Activated CD8-positive, alpha-beta memory T cell treated with anti-CD3 and anti-CD28 coated beads, Interleukin-2, amount 50 U/mL, for 24 hours (primary cell): ENCODE results near the gene UCP3.

Experiments
- DNase-seq: peaks from one replicate; pipeline ENCODE4 v3.0.0-alpha.2; 2020; ENCODE audit errors: extremely low read depth

UCP3 gene

DNA sequence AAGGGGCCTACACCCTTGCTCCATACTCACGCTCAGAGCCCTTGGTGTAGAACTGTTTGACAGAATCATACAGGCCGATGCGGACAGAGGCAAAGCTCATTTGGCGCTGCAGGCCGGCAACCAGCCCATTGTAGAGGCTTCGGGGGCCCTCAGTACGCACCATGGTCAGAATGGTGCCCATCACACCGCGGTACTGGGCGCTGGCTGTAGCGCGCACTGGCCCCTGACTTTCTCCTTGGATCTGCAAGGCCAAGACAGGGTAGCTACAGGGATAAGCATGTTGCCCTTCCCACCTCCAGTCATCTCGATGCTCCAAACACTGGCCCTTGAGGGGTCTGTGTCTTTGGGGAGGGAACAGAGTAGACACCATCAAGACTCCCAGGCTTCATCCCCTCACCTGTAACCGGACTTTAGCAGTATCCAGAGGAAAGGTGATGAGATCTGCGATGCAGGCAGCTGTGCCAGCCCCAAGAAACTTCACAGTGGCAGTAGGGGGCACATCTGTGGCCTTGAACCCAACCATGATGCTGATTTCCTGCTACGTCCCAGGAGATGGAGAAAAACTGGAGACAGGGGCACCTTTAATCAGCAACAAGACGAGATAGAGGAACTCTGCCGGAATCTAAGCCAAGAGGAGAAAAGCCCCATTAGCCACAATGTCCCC lies 30.9 kb downstream of the UCP3 start:
- DNase-seq, result no peak

DNA sequence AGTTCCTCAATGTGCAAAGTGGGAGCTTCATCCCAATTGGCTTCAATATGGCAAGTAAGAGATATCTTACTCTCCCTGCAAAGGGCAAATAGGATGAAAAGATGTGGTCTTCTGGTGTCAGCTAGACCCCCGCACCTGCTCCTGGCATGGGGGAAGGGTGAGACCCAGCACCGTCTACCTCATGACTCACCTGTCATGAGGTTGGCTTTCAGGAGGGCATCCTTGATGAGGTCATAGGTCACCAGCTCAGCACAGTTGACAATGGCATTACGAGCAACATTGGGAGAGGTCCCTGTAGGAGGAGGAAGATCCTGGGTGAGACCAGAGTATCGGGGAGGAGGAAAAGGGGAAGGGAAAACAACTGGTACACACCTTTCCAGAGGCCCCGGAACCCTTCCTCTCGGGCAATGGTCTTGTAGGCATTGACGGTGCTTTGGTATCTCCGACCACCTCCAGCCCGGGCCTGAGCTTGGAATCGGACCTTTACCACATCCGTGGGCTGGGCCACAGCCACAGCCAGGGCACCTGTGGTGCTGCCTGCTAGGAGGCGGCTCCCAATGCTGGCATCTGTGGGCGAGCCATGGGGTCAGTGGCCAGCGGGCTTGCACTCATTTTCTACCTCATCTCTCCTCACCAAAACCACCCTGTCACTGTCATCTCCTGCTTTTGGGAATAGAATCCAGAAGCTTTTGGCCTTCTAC lies 32.3 kb downstream of the UCP3 start:
- no peak for DNase-seq

DNA sequence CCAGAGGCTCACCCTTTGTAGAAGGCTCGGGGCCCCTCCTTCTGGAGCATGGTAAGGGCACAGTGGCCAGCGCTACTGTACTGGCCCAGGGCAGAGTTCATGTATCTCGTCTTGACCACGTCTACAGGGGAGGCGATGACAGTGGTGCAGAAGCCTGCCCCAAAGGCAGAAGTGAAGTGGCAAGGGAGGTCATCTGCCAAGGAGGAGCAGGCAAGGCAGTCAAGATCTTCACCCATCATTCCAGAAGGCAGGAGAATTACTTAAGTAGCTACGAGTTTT lies 33.5 kb downstream of the UCP3 start:
- no peak for DNase-seq

DNA sequence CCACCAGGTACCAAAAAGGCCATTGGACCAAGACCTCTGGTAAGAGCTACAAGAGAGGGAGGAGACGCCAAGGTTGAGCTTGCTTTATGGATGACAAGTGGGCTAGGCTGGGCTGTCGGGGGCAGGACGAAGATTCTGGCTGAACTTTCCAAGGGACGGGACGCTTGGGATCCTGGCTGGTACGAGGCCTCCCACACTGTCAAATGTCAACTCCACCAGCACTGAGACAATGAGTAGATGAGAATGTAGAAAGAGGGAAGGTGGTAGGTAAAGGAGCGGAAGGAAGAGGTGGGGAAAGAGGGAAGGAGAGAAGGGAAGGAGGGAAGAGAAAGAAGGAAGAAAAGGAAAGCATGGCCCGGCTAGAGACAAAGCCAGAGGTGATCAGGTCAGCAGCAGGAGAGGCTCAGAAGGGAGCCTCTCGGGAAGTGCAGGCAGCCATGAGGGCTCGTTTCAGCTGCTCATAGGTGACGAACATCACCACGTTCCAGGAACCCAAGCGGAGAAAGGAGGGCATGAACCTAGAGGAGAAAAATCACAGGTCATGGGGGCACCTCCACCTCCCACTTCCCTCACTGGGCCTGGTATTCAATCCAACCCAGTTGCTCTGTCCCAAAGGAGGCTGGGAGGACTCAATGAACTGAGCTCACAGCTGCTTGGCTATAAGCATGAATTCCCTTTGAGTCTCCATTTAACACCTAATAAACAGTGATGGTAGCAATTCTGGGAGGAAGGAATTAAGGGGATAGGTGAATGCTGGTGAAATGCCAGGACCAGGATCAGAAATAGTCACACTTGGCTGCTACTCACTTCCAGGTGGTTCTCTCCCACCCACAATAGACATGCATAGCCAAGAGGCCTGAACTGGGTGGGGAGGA lies 34.0 kb downstream of the UCP3 start:
- DNase-seq, result no peak

DNA sequence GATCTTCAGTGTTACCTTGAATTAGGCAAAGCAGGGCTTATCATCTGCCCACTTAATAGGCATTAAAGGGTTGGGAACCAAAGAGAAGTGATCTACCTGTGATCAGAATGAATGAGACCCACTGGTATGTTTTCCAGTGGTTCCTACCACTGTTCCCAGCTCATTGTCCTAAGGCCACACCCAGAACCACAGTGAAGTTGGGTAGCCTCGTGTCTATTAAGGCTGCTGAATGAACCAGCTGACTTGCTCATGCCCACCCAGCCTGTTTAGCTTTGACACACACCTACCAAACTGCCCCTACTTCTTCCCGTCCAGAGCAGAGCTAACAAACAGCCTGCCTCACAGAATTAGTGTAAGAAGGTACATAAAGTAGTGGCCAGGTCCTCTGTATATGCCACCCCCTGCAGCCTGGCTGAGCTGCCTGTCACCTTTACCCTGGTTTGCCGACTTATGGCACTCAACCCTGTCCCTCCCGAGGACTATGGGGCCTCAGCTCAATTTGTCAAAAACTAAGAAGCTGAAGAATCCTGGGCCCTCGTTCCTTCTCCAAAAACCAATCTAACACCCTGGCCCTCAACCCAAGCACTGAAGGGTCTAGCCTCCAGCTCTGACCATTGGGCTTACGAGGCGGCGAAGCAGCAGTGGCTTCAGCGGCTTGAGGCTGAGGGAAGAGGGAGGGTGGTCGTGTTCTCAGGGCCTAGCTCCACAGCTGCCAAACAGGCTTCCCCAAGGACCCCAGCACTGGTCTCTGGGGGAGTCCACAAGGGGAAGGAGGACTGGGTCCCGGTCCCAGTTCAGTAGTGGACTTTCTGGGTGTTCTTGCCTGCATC lies 36.0 kb downstream of the UCP3 start:
- no peak for DNase-seq

DNA sequence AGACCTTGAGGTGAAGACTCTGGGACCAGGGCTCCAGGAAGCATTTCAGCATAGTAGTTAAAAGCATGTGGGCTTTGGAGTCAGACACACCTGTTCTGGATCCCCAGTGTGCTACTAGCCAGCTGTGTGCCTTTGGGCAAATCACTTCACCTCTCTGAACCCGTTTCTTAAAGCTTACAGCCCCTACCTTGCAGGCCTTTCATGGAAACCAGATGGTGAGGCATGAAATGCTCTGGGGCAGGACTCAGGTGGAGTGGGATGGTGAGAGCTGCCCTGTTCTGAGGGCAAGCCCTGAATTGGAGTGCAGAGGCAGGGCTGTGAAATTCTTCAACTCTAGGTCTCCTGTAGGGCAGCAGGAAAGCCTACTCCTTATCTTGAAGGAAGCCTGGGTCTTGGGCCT lies 36.7 kb downstream of the UCP3 start:
- no peak for DNase-seq

DNA sequence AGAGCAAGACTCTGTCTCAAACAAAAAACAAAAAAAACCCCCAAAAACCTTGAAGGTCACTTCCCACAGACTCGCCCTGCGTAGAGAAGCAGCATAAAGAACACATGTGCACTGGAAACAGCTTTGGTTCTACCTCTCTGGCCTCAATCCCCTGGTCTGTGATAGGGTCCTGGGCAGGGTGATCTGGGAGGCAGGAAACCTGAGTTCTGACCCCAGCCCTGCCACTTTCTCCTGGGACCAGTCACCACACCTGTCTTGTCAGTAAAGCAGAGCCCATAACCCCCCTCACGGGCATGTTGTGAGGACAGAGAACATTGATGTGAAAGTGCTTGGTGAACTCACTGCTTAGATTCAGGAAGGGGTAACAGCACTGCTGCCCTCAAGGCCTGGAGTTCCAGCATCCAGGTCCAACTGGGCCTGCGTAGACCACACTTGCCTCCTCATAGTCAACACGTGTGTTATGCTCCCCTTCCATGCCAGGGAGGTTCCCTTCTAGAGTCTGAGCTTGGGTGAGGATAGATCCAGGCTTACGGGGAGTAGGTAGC lies 37.6 kb downstream of the UCP3 start:
- no peak for DNase-seq

DNA sequence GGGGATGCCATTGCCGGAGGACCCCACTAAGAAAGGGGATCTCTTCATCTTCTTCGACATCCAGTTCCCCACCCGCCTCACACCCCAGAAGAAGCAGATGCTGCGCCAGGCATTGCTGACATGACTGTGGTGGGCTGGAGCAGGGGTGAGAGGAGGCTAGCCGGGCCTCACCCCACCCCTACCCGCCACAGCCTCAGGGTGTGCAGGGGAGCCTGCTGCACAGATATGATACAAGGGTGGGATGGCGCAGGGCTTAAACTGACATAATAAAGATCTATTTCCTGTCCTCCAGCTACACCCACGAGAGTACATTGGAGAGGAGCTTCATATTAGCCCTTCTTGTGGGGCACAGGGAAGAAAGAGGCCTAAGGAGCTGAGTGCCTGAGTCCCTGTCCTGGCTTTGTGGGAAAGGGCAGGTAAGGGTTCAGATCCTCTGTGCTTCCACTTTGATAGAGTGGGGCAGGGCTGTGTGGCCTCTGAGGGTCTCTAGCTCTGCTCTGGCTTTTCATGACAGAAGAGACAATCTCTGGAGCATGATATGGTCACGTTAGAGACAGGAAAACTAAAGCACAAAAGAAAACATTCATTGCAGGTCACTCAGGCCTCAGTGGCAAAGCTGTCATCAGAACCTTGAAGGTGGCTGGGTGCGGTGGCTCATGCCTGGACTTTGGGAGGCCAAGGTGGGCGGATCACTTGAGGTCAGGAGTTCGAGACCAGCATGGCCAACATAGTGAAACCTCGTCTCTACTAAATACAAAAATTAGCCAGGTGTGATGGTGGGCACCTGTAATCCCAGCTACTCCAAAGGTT lies 38.7 kb downstream of the UCP3 start:
- no peak for DNase-seq

DNA sequence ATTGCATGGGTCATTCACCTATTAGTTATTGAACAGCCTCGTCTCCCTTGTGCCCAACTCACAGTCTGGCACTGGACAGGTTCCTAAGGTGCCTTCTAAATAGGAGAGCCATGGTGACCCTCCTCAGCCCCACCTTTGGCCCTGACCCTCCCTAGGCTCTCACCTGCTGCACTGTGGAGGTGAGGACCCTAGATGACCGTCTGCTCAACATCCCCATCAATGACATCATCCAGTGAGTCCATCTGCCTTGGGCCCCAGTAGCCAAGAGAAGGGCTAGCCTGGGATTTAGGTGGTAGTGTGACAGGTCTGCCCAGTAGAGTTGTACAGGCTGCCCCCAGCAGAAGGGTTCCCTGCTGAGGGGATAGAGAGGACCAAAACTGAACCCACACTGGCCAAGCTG lies 39.8 kb downstream of the UCP3 start:
- DNase-seq, result no peak

DNA sequence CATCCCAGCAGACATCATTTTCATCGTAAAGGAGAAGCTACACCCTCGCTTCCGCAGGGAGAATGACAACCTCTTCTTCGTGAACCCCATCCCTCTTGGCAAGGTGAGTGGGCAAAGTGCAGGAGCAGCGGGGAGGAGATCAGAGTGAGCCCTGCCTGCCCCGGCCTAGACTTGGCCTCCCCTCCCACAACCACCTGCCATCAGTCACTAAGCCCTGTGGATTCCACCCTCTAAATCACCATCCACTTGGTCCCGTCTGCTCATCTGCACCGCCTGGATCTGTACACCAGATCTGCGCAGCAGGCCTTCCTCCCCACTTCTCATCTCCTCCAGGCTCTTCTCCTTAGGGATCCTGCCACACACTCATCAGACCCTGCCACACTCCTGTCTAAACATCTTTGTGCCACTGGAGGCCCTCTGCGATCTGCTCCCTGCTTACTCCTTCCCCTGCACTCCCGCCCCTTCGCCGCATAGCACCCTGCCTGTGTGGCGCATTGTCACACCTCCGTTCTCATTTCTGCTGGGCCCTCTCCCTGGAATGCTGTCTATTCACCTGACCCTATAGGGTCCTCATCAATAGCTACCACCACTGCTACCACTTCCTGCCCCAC lies 40.4 kb downstream of the UCP3 start:
- no peak for DNase-seq

DNA sequence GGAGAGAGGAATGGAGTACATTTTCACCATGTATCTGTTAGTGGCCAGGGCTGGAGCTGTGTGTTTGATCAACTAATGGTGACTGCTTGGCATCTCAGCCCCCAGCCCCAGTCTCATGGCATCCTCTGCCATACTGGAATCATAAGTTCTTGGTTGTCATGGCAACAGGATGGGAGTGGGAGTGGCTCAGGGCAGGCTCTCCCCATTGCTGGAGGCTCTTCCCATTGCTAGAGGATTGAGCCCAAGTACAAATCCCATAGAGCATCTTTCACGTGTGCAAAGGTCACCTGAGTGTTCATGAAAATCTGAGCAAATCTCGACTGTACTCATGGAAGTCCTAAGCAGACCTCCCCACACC lies 43.1 kb downstream of the UCP3 start:
- no peak for DNase-seq

DNA sequence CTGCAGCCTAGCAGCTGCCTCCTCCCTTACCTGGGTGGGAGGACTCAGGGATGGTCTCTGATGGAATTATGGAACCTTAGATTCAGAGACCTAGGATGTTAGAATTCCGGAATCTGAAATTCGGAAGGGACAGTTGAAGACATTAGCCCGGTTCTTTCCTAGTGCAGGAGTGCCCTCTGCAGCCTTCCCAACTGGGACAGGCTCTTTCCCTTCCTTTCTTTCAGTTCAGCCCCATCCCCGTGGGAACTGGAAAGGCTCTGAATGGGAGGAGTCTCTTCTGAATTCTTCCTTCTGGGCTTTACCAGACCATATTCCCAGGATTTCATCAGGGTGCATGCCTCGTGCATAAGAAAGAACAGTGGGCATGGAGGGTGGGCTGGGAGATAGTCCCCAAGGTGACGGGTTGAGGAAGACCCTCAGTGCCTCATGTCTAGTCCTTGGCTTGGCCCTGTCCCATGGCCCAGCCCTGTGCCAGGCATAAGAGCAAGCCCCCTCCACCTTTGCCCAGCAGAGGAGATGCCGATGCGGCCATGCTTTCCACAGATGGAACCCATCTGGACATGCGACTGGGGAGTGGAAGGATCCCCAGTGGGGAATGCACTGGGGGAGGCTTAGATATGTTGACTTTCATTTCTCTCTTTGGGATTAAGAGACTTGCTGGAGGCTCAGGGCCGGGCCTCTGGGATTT lies 43.7 kb downstream of the UCP3 start:
- no peak for DNase-seq

DNA sequence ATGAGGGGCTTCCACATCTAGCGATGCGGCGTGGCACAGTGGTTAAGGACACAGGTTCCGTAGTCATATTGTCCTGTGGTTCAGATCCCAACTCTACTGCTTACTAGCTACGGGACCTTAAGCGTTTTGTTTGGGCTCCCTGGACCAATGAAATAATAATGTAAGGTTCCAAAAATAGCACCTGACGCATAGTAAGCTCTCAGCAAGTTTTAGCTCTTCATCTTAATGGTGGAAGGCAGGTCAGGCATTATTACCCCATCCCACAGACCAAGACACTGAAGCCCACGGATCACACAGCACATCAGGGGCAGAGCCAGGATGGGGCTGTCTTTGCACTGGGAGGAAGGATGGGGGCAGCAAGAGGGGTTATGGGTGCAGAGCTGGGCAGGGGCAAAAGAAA lies 45.0 kb downstream of the UCP3 start:
- no peak for DNase-seq

DNA sequence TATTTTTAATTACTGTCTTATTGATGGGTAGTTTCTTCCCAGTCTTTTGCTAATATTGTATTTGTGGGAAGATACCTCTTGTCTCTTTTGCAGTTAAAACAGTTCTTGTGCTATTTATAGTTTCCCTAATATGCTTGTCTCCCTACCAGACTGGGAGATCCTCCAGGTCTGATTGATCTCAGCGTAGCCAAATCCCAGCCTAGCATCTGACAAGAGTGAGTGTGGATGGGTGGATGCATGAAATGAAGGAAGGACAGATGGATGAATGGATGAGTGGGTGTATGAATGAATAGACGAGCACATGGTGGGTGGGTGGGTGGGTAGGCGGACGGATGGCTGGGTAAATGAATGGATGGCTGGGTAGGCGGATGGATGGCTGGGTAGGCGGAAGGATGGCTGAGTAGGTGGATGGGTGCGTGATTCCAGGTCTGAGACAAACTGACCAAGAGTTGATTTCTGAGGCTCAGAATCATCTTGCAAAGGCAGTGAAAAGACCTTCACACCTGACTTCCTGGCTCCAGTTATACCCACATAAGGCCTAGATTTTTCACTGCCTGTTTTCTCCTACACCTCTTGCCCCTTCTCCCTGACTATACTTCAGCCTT lies 46.7 kb downstream of the UCP3 start:
- DNase-seq, result no peak

DNA sequence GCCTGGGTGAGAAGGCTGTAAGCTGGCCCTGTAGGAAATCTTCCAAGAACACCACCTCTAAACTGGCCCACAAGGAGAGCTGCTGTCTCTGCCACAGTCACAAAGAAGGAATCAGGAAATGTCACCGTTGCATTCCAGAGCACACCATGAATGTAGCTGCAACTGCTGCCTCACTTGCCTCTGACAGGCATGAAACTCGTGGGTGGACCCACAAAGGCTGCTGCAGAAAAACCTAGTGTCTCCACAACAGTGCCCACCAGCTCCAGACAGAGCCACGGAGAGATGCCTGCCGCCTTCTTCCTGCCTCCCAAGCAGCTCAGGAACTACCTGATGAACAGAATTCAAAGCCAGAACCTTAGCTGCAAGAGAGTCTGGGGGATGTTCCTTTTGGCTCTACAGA lies 47.6 kb downstream of the UCP3 start:
- no peak for DNase-seq

DNA sequence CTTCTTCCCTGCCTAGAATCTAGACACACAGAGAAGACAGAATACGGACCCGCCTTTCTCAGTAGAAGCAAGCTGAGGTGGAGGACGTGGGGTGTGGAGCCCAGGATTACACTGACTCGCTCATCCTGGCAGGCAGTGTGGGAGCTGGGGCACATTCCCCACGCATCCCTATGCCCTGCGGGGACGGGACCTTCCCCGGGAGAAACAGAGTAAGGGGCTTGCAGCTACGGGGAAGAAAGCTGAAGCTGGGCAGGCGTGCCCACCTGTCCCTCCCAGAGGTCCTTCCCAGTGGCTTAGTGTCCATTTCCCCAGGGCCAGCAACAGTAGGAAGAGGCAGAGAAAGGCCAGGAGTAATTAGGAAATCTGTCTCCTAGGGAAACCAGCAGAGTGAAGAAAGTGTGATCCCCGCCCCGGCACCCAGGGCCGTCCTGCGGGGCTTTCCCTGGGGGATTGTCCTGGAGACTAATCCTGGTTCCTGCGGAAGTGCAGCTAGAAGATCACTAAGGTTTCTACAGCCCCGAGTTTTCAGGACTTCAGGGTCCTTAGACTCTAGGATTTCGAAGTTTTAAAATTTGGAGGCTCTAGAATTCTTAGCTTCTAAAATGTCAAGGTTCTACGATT lies 50.3 kb downstream of the UCP3 start:
- DNase-seq, result no peak

DNA sequence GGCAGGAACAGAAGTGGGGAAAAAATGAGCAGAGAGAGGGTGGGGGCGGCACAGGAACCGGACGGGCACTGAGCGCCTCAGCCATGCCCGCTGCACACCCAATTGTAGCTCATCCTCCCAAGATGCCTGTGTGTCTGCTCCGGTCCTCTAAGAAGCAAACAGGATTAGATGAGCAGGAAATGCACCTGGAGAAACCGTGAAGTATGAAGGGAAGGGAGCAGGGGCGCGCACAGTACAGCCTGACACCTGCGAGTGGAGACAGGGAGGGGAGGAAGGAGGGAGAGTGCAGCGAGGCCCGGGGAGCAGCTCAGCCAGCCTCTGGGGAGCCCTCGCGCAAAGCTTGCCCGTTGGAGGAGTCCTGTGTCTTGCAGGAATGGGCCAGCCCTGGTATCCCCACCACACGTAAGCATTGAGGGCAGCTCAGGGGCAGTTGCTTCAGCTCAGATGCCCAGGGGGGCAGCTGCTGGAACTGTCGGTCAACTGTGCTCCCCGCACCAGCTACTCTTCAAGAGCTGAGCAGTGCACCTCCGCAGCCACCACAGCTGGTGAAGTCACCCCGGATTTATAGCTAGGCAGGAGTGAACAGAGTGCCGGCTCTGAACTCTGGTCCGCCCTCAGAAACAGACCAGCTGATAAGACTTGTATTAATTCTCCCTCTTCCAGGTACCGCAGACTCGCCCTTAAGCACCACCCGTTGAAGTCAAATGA lies 51.1 kb downstream of the UCP3 start:
- no peak for DNase-seq

DNA sequence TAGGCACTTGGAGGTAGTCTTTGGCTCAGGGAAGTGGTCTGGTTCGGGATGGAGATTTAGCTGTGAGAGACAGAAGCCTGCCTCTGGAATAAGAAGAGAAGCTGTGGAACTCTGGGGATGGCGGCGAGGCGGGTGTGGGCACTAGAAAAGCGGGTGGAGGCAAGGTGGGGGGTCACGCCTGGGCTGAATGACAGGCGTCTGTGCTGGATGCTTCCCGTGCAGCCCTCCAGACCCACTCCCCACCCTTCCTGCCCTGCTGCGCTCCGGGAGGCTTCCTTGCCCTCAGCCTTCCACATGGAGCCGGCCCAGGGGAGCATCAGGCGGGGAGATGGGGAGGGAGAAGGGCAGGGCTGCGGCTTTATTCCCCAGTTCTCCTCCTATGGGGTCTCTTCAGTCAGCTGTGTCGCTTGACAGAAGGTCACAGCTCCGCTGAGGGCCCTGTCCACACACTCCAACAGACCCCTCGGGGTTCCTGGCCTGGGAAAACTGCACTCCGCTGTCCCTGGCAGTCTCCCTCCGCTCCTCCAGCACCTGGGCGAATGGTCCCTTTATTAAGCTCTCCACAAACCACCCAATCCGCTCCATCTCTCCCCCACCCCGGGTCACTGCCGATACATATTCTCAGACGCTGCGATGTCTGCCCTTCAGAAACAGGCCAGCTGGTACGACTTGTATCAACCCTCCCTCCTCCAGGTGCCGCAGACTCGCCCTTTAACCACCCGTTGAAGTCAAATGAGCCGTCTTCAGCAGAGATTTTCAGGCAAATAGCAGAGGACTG lies 51.8 kb downstream of the UCP3 start:
- no peak for DNase-seq
